Smooth muscle cell (in vitro differentiated cells): Measurements from ENCODE around the gene AKAP13. TPM values are rescaled to one million over a fixed set of nuclear protein-coding genes. Genes with fewer than 3 reads are reported as not detected.

ENCODE experiments used
- DNase-seq: peaks from one replicate; lab custom pipeline; 2025; ENCODE audit not compliant: unreplicated experiment; lab: John Stamatoyannopoulos, UW
- H2AFZ ChIP-seq: fragments of 200-600 bp; sonication (generic); 2 replicates; pipeline ENCODE4 v1.6.0; 2016; ENCODE audit warnings: antibody characterized with exemption, low read depth, mild to moderate bottlenecking
- H3F3A ChIP-seq: fragments of 200-600 bp; sonication (generic); 2 replicates; pipeline ENCODE4 v1.6.0; 2017; ENCODE audit warnings: antibody characterized with exemption, low read depth
- H3K27ac ChIP-seq: fragments of 200-600 bp; sonication (generic); 2 replicates; pipeline ENCODE4 v1.5.1; 2016; ENCODE audit warnings: low read depth, mild to moderate bottlenecking
- H3K27me3 ChIP-seq: fragments of 200-600 bp; sonication (generic); 2 replicates; pipeline ENCODE4 v1.6.1; 2016; ENCODE audit warnings: low read depth, mild to moderate bottlenecking
- H3K36me3 ChIP-seq: fragments of 200-600 bp; sonication (generic); 2 replicates; pipeline ENCODE4 v1.5.1; 2016; ENCODE audit warnings: low read depth
- H3K4me1 ChIP-seq: fragments of 200-600 bp; sonication (generic); 2 replicates; pipeline ENCODE4 v1.5.1; 2016; ENCODE audit warnings: low read depth
- H3K4me2 ChIP-seq: fragments of 200-600 bp; sonication (generic); 2 replicates; pipeline ENCODE4 v1.6.0; 2016; ENCODE audit warnings: mild to moderate bottlenecking
- H3K4me3 ChIP-seq: fragments of 200-600 bp; sonication (generic); 2 replicates; pipeline ENCODE4 v1.5.1; 2016; ENCODE audit warnings: mild to moderate bottlenecking
- H3K79me2 ChIP-seq: fragments of 200-600 bp; sonication (generic); 2 replicates; pipeline ENCODE4 v1.6.0; 2016; ENCODE audit warnings: low read depth, mild to moderate bottlenecking
- H3K9ac ChIP-seq: fragments of 200-600 bp; sonication (generic); 2 replicates; pipeline ENCODE4 v1.6.0; 2016; ENCODE audit warnings: low read depth
- H3K9me3 ChIP-seq: fragments of 200-600 bp; sonication (generic); replicated peaks from 2 replicates; pipeline ENCODE4 v1.5.1; 2016; ENCODE audit warnings: low read depth
- H4K20me1 ChIP-seq: fragments of 200-600 bp; sonication (generic); 2 replicates; pipeline ENCODE4 v1.6.0; 2016; ENCODE audit warnings: low read depth
- CTCF ChIP-seq: fragments of 200-600 bp; sonication (generic); IDR thresholded peaks from 2 replicates; pipeline ENCODE4 v1.5.1; 2017; ENCODE audit warnings: borderline replicate concordance, mild to moderate bottlenecking, antibody characterized with exemption; ENCODE audit not compliant: insufficient read depth, poor library complexity, severe bottlenecking
- WGBS: methylation state at CpG from one replicate; pipeline ENCODE4 v1.1.7; 2016; ENCODE audit warnings: low lambda C conversion rate; 5-methylcytosine and 5-hydroxymethylcytosine counted together
- polyA plus RNA-seq: library from polyadenylated mRNA; unstranded; fragments of >200 nt; fragmentation: Nextera tagmentation; extraction: Ambion mirVana; gene quantifications from 2 replicates; pipeline ENCODE4 v1.2.1, GENCODE V29; 2016
- total RNA-seq: library from RNA; depleted of rRNA; stranded (reverse); fragments of >200 nt; gene quantifications from 2 replicates; pipeline ENCODE4 v1.2.3, GENCODE V29; 2014

Gene AKAP13
- total and polyA plus RNA-seq, 2 experiments from 2014 or later, result 43.3 to 63.5 TPM

- H3F3A ChIP-seq, result peaks cover 5% of the 10 kb centered on the region
- no peak for DNase-seq
- H3K79me2 ChIP-seq, result no peaks in the 10 kb centered on the region
- H3K4me2 ChIP-seq, result no peak overlapping the region
- no peak for TF ChIP-seq CTCF
- H3K36me3 ChIP-seq, result peaks cover 9% of the 10 kb centered on the region
- H3K4me3 ChIP-seq, result no peak overlapping the region
- no peaks in the 10 kb centered on the region for H3K9me3 ChIP-seq
- peaks cover 13% of the 10 kb centered on the region for H3K4me1 ChIP-seq
- H3K27me3 ChIP-seq, result no peaks in the 10 kb centered on the region
- 92% methylated on average over 14 of the region's 14 CpGs for WGBS
- no peak overlapping the region for H2AFZ ChIP-seq
- peaks cover 27% of the 10 kb centered on the region for H4K20me1 ChIP-seq
- H3K27ac ChIP-seq, result no peak overlapping the region
- H3K9ac ChIP-seq, result no peak overlapping the region
Measured at GRCh38 chr15:85745525-85746150, 365.2 kb downstream of the AKAP13 start.

GRCh38 chr15:85746641-85747040, 366.2 kb downstream of the AKAP13 start:
- Histone ChIP-seq H3K79me2 (no peaks in the 10 kb centered on the region), H2AFZ (no peak overlapping the region), H3K9ac (no peak overlapping the region), H3K4me1 (peaks cover 23% of the 10 kb centered on the region), H4K20me1 (peaks cover 27% of the 10 kb centered on the region), H3K4me3 (no peak overlapping the region), H3K27ac (no peak overlapping the region), H3K4me2 (no peak overlapping the region), H3K27me3 (no peaks in the 10 kb centered on the region), H3K36me3 (peaks cover 9% of the 10 kb centered on the region), H3K9me3 (no peaks in the 10 kb centered on the region), H3F3A (peaks cover 5% of the 10 kb centered on the region)
- no peak for DNase-seq
- 97% methylated on average over 12 of the region's 12 CpGs for WGBS
- TF ChIP-seq CTCF, result no peak

DNA sequence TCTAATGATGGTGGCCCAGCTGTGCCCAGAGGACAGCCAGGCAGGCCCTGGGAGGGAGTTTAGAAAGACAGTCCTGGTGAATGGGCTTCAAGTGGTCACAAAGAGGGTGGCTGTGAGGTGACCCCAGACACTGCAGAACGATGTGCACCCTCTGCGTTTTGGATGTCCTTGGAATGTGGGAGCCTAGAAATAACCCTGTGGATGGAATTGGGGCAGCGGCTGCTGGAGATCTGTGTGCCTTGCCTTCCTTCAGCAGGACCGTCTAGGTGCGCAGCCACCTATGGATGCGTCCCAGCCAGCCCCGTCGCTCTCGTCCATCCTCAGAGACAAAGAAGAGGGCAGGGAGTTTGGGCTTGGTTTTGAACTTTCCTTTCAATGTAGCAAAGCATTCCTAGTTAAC, 367.8 kb downstream of the AKAP13 start:
- WGBS, result 91% methylated on average over 9 of the region's 9 CpGs
- Histone ChIP-seq H3K79me2 (no peaks in the 10 kb centered on the region), H2AFZ (no peak overlapping the region), H3K4me3 (no peak overlapping the region), H3K36me3 (peaks cover 9% of the 10 kb centered on the region), H4K20me1 (peaks cover 13% of the 10 kb centered on the region), H3K9ac (no peak overlapping the region), H3K4me1 (peaks cover 31% of the 10 kb centered on the region), H3K27me3 (no peaks in the 10 kb centered on the region), H3K4me2 (no peak overlapping the region), H3K27ac (no peak overlapping the region), H3K9me3 (no peaks in the 10 kb centered on the region), H3F3A (peaks cover 5% of the 10 kb centered on the region)
- no peak for TF ChIP-seq CTCF
- DNase-seq, result no peak

DNA sequence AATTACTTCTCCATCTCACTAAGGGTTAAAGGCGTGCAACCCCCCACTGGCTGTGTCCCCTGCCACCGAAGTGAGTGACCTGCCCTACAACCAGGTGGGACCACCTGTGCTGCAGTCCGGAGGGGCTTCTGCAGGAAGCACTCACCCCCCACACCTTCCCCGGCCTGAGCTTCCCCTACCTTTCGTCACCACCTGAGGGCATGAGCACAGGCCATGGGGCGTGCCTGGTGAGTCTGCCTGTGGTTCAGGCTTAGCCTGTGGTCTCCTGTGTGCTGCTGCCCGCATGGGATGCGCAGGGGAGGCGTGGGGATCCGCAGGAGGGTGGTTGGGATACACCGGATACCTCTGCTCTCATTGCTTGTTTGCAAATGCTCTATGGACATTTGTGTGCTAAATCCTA, 368.3 kb downstream of the AKAP13 start:
- Histone ChIP-seq H3K9ac (no peak overlapping the region), H3F3A (peaks cover 5% of the 10 kb centered on the region), H3K4me2 (no peak overlapping the region), H3K36me3 (peaks cover 9% of the 10 kb centered on the region), H3K27ac (no peak overlapping the region), H3K79me2 (no peaks in the 10 kb centered on the region), H3K9me3 (no peaks in the 10 kb centered on the region), H3K4me3 (no peak overlapping the region), H4K20me1 (peaks cover 9% of the 10 kb centered on the region), H3K4me1 (peaks cover 31% of the 10 kb centered on the region), H3K27me3 (no peaks in the 10 kb centered on the region), H2AFZ (no peak overlapping the region)
- TF ChIP-seq CTCF, result no peak
- no peak for DNase-seq
- 86% methylated on average over 11 of the region's 11 CpGs for WGBS
